GM18505 (cell line): Measurements from ENCODE around the gene TBC1D22A.
A peak's percentile ranks its signal among the peaks of the same experiment; 100 is the strongest.

Source experiments
- ATAC-seq: cut with Tn5 transposase; IDR thresholded peaks from one replicate; pipeline ENCODE4 v1.9.1; 2021; ENCODE audit not compliant: unreplicated experiment
- POLR2A ChIP-seq: IDR thresholded peaks from 4 replicates; pipeline ENCODE4 v1.6.1; 2011; ENCODE audit warnings: borderline replicate concordance; ENCODE audit not compliant: insufficient read depth, insufficient read length; ENCODE audit errors: extremely low read depth

The TBC1D22A gene

GRCh38 chr22:46762238-46763050 lies at the start of gene TBC1D22A:
TSS of gene TBC1D22A (plus strand) at chr22:46762650. CDS start at chr22:46762787, 137 bp downstream.
- ATAC-seq: peak; percentile 74
- peak; percentile 94 for TF ChIP-seq POLR2A

GRCh38 chr22:46714550-46714949 lies 47.9 kb upstream of the TBC1D22A start:
- no peak for TF ChIP-seq POLR2A
- no peak for ATAC-seq

GRCh38 chr22:46719921-46720320 lies 42.5 kb upstream of the TBC1D22A start:
- TF ChIP-seq POLR2A: no peak
- no peak for ATAC-seq

GRCh38 chr22:46721501-46722085 lies 40.9 kb upstream of the TBC1D22A start:
- ATAC-seq: no peak

GRCh38 chr22:46723882-46724281 lies 38.6 kb upstream of the TBC1D22A start:
- no peak for TF ChIP-seq POLR2A
- no peak for ATAC-seq

More at GRCh38 chr22:46721501-46722085, 40.9 kb upstream of the TBC1D22A start:
- TF ChIP-seq POLR2A: no peak

GRCh38 chr22:46725096-46725495 lies 37.4 kb upstream of the TBC1D22A start:
- TF ChIP-seq POLR2A: no peak
- no peak for ATAC-seq

GRCh38 chr22:46726066-46726985 lies 36.1 kb upstream of the TBC1D22A start:
- ATAC-seq: no peak
- TF ChIP-seq POLR2A: no peak

GRCh38 chr22:46726986-46727317 lies 35.5 kb upstream of the TBC1D22A start:
- no peak for ATAC-seq
- TF ChIP-seq POLR2A: no peak

GRCh38 chr22:46727813-46728364 lies 34.6 kb upstream of the TBC1D22A start:
- no peak for ATAC-seq
- no peak for TF ChIP-seq POLR2A

- no peak for ATAC-seq
- no peak for TF ChIP-seq POLR2A
These were observed 34.0 kb upstream of the TBC1D22A start for GRCh38 chr22:46728470-46728869.

- TF ChIP-seq POLR2A: no peak
- ATAC-seq: no peak
These were observed 31.7 kb upstream of the TBC1D22A start for GRCh38 chr22:46730568-46731245.

- TF ChIP-seq POLR2A: no peak
- no peak for ATAC-seq
These were observed 31.0 kb upstream of the TBC1D22A start for GRCh38 chr22:46731246-46732040.
